OCI-LY3 (cell line): ENCODE data around the gene PACRG.

Experiments
- H2AFZ ChIP-seq: fragments of 200-600, 300-600 bp; shearing (Covaris generic); 2 replicates; pipeline ENCODE4 v1.6.0; 2014; ENCODE audit warnings: antibody characterized with exemption, low read depth, low read length
- H3K27ac ChIP-seq: fragments of 200-600, 300-600 bp; sonication (generic); 2 replicates; pipeline ENCODE4 v1.5.1; 2014; ENCODE audit warnings: mild to moderate bottlenecking, low read length, moderate library complexity, mixed read lengths
- H3K27me3 ChIP-seq: fragments of 200-600, 300-600 bp; sonication (generic); 2 replicates; pipeline ENCODE4 v1.6.1; 2014; ENCODE audit warnings: low read depth, low read length, mixed read lengths
- H3K36me3 ChIP-seq: fragments of 200-600, 300-600 bp; sonication (generic); replicated peaks from 2 replicates; pipeline ENCODE3; 2014; ENCODE audit warnings: low read depth, low read length, mixed read lengths
- H3K4me1 ChIP-seq: fragments of 300-600, 200-600 bp; sonication (generic); 2 replicates; pipeline ENCODE4 v1.6.1; 2014; ENCODE audit warnings: low read length, mixed read lengths
- H3K4me2 ChIP-seq: fragments of 200-600, 300-600 bp; sonication (generic); 2 replicates; pipeline ENCODE4 v1.6.1; 2014; ENCODE audit warnings: low read length, mixed read lengths
- H3K4me3 ChIP-seq: fragments of 300-600, 200-600 bp; sonication (generic); 2 replicates; pipeline ENCODE4 v1.5.1; 2014; ENCODE audit warnings: antibody characterized with exemption, mild to moderate bottlenecking, low read length, moderate library complexity
- H3K79me2 ChIP-seq: fragments of 300-600, 200-600 bp; shearing (Covaris generic); 2 replicates; pipeline ENCODE4 v1.6.1; 2014; ENCODE audit warnings: mild to moderate bottlenecking, low read length, mixed read lengths
- H3K9ac ChIP-seq: fragments of 300-600, 200-600 bp; shearing (Covaris generic); 2 replicates; pipeline ENCODE4 v1.6.0; 2014; ENCODE audit warnings: mild to moderate bottlenecking, low read length, moderate library complexity
- H3K9me3 ChIP-seq: fragments of 200-600, 300-600 bp; shearing (Covaris generic); 2 replicates; pipeline ENCODE4 v1.6.1; 2014; ENCODE audit warnings: low read length, mixed read lengths; ENCODE audit not compliant: insufficient read depth
- H4K20me1 ChIP-seq: fragments of 200-600, 300-600 bp; sonication (generic); 2 replicates; pipeline ENCODE4 v1.6.1; 2016; ENCODE audit warnings: low read length, mixed read lengths; ENCODE audit not compliant: insufficient read depth
- CTCF ChIP-seq: fragments of 200-600, 300-600 bp; sonication (generic); IDR thresholded peaks from 2 replicates; pipeline ENCODE4 v1.5.1; 2014; ENCODE audit warnings: antibody characterized with exemption, low read length, low read depth
- EZH2phosphoT487 ChIP-seq: fragments of 200-600 bp; shearing (Covaris generic); IDR thresholded peaks from 2 replicates; pipeline ENCODE4 v1.6.1; 2018; ENCODE audit warnings: antibody characterized with exemption, mixed run types, low read depth

PACRG gene

GRCh38 chr6:163122365-163122764 lies 394.6 kb downstream of the PACRG start:
- H3K27ac ChIP-seq = no peak overlapping the region
- no peak overlapping the region for H3K9ac ChIP-seq
- no peak for TF ChIP-seq CTCF
- TF ChIP-seq EZH2phosphoT487 = no peak
- no peaks in the 10 kb centered on the region for H3K4me1 ChIP-seq
- no peak overlapping the region for H3K4me2 ChIP-seq
- H4K20me1 ChIP-seq = no peaks in the 10 kb centered on the region
- no peaks in the 10 kb centered on the region for H3K36me3 ChIP-seq
- H3K9me3 ChIP-seq = no peaks in the 10 kb centered on the region
- no peak overlapping the region for H2AFZ ChIP-seq
- H3K27me3 ChIP-seq = no peaks in the 10 kb centered on the region
- H3K4me3 ChIP-seq = no peak overlapping the region
- H3K79me2 ChIP-seq = no peaks in the 10 kb centered on the region

GRCh38 chr6:163123098-163123497 lies 395.3 kb downstream of the PACRG start:
- Histone ChIP-seq H4K20me1 (no peaks in the 10 kb centered on the region), H3K4me3 (no peak overlapping the region), H3K36me3 (no peaks in the 10 kb centered on the region), H3K4me2 (no peak overlapping the region), H3K79me2 (no peaks in the 10 kb centered on the region), H2AFZ (no peak overlapping the region), H3K4me1 (no peaks in the 10 kb centered on the region), H3K27me3 (no peaks in the 10 kb centered on the region), H3K27ac (no peak overlapping the region), H3K9me3 (no peaks in the 10 kb centered on the region), H3K9ac (no peak overlapping the region)
- TF ChIP-seq EZH2phosphoT487 (no peak), CTCF (no peak)

- TF ChIP-seq CTCF (no peak), EZH2phosphoT487 (no peak)
- no peaks in the 10 kb centered on the region for H3K4me1 ChIP-seq
- no peaks in the 10 kb centered on the region for H3K27me3 ChIP-seq
- H3K36me3 ChIP-seq = no peaks in the 10 kb centered on the region
- no peak overlapping the region for H2AFZ ChIP-seq
- H3K9ac ChIP-seq = no peak overlapping the region
- H3K27ac ChIP-seq = no peak overlapping the region
- no peak overlapping the region for H3K4me2 ChIP-seq
- H4K20me1 ChIP-seq = no peaks in the 10 kb centered on the region
- H3K9me3 ChIP-seq = no peaks in the 10 kb centered on the region
- H3K79me2 ChIP-seq = no peaks in the 10 kb centered on the region
- no peak overlapping the region for H3K4me3 ChIP-seq
These were observed 399.0 kb downstream of the PACRG start for GRCh38 chr6:163126741-163127140.

GRCh38 chr6:163127587-163127986 lies 399.8 kb downstream of the PACRG start:
- H3K4me3 ChIP-seq = no peak overlapping the region
- no peaks in the 10 kb centered on the region for H3K9me3 ChIP-seq
- no peaks in the 10 kb centered on the region for H3K36me3 ChIP-seq
- no peak overlapping the region for H3K27ac ChIP-seq
- no peaks in the 10 kb centered on the region for H4K20me1 ChIP-seq
- H3K4me2 ChIP-seq = no peak overlapping the region
- H3K9ac ChIP-seq = no peak overlapping the region
- TF ChIP-seq EZH2phosphoT487 = no peak
- TF ChIP-seq CTCF = no peak
- no peak overlapping the region for H2AFZ ChIP-seq
- H3K4me1 ChIP-seq = no peaks in the 10 kb centered on the region
- no peaks in the 10 kb centered on the region for H3K27me3 ChIP-seq
- H3K79me2 ChIP-seq = no peaks in the 10 kb centered on the region
